Activated naive CD4-positive, alpha-beta T cell treated with anti-CD3 and anti-CD28 coated beads, Interleukin-2, amount 10 ng/mL, durations not matched to agents 7 days and 5 days (primary cell): ENCODE measurements around the gene SSBP3.
"Not testable (repeated sequence)": the region's sequence is repeated elsewhere in the genome, so short reads cannot be mapped to it uniquely, and the experiment has no call there.

ENCODE experiments used
- CTCF ChIA-PET: fragments of 350-600 bp; sonication (Branson Sonifier 250); formaldehyde crosslinking; loops from one replicate; lab custom pipeline; 2021; ENCODE audit warnings: antibody characterized with exemption; lab: Charles Lee
- DNase-seq: peaks from one replicate; pipeline ENCODE4 v3.0.0-alpha.2; 2020
- H3K27ac Mint-ChIP-seq: one replicate; pipeline ENCODE4 v1.8.0; 2021; ENCODE audit warnings: mild to moderate bottlenecking, moderate library complexity, mixed read lengths
- H3K27me3 Mint-ChIP-seq: one replicate; pipeline ENCODE4 v1.8.0; 2021; ENCODE audit warnings: mild to moderate bottlenecking, mixed read lengths
- H3K36me3 Mint-ChIP-seq: one replicate; pipeline ENCODE4 v1.8.0; 2021; ENCODE audit warnings: mixed read lengths
- H3K4me1 Mint-ChIP-seq: one replicate; pipeline ENCODE4 v1.8.0; 2021; ENCODE audit warnings: mixed read lengths
- H3K4me3 Mint-ChIP-seq: one replicate; pipeline ENCODE4 v1.8.0; 2021; ENCODE audit warnings: mild to moderate bottlenecking, moderate library complexity, mixed read lengths
- H3K9me3 Mint-ChIP-seq: one replicate; pipeline ENCODE4 v1.8.0; 2021; ENCODE audit warnings: mixed read lengths

SSBP3 gene

DNA sequence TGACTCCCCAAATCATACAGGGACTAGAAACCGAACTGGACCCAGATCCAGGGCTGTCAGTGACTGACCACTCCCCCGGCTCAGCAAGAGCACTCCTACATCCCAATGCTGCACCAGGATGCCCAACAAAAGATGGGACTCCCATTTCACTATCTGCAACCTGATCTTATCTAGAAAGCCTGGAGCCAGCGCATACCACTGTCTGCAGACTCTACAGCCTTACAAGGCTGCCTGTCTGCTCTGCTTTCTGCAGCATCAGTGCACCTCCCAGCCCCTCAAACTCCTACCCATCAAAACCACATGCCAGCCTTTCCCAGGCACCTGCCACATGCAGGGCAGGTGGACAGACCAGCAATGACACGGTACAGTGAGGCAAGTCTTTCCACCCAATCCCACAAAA, 52.2 kb downstream of the SSBP3 start:
- peaks cover 19% of the 10 kb centered on the region for H3K36me3 Mint-ChIP-seq
- no peak overlapping the region for H3K4me3 Mint-ChIP-seq
- H3K4me1 Mint-ChIP-seq, result peaks cover 72% of the 10 kb centered on the region
- CTCF ChIA-PET, result no interaction called here
- H3K9me3 Mint-ChIP-seq, result no peaks in the 10 kb centered on the region
- no peaks in the 10 kb centered on the region for H3K27me3 Mint-ChIP-seq
- no peak overlapping the region for H3K27ac Mint-ChIP-seq
- DNase-seq, result no peak

DNA sequence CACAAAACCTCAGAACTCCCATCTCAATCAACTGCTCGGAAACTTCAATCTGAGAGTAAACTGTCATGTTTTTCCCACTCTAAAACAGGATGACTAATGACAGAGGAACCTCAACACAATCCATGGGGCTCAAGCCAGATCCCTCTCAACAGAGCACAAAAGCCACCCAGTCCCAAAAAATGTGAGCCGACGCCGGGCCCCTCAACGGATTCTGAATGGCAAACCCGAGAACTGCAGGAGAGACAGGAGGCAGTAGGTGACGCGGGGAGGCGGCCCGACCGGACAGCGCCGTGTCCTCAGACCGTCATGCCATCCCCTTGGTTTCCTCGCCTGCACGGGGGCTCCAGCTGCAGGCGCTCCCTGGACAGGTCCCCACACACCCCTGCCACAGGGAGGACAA, 53.4 kb downstream of the SSBP3 start:
- Mint-ChIP-seq H3K27ac (no peak overlapping the region), H3K36me3 (peaks cover 12% of the 10 kb centered on the region), H3K27me3 (no peaks in the 10 kb centered on the region), H3K9me3 (no peaks in the 10 kb centered on the region), H3K4me3 (no peak overlapping the region), H3K4me1 (peaks cover 73% of the 10 kb centered on the region)
- CTCF ChIA-PET, result interaction anchor here (1.0 kb wide), 1 partner anchor 137 kb away, joined by 3 read pairs; no protein-coding TSS in a partner anchor
- no peak for DNase-seq

DNA sequence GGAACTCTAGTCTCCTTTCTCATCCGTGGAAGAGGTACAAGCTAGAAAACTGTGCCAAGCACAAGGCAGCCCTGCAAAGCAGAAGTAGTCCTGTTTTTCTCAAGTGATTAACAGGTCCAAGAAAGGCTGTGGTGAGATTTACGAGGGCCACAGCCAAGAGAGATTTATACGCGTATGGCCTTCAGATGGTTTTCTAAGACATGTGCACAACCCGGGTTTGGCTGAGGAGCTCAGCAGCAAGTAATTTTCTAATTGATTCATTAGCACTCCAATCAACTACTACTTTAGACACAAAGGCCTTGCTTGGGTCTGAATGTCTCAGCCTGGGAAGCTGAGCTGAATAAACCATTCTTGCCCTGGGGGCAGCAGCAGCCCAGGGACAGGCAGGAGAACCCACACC, 55.8 kb downstream of the SSBP3 start:
- CTCF ChIA-PET, result no interaction called here
- no peaks in the 10 kb centered on the region for H3K27me3 Mint-ChIP-seq
- H3K9me3 Mint-ChIP-seq, result no peaks in the 10 kb centered on the region
- peaks cover 54% of the 10 kb centered on the region for H3K4me1 Mint-ChIP-seq
- DNase-seq, result no peak
- no peak overlapping the region for H3K27ac Mint-ChIP-seq
- peaks cover 10% of the 10 kb centered on the region for H3K36me3 Mint-ChIP-seq
- no peak overlapping the region for H3K4me3 Mint-ChIP-seq

- CTCF ChIA-PET, result no interaction called here
- Mint-ChIP-seq H3K4me1 (peaks cover 39% of the 10 kb centered on the region), H3K27me3 (no peaks in the 10 kb centered on the region), H3K4me3 (no peak overlapping the region), H3K9me3 (no peaks in the 10 kb centered on the region), H3K27ac (no peak overlapping the region), H3K36me3 (peaks cover 14% of the 10 kb centered on the region)
- DNase-seq, result no peak
Observed at GRCh38 chr1:54348700-54349021, 57.5 kb downstream of the SSBP3 start.

DNA sequence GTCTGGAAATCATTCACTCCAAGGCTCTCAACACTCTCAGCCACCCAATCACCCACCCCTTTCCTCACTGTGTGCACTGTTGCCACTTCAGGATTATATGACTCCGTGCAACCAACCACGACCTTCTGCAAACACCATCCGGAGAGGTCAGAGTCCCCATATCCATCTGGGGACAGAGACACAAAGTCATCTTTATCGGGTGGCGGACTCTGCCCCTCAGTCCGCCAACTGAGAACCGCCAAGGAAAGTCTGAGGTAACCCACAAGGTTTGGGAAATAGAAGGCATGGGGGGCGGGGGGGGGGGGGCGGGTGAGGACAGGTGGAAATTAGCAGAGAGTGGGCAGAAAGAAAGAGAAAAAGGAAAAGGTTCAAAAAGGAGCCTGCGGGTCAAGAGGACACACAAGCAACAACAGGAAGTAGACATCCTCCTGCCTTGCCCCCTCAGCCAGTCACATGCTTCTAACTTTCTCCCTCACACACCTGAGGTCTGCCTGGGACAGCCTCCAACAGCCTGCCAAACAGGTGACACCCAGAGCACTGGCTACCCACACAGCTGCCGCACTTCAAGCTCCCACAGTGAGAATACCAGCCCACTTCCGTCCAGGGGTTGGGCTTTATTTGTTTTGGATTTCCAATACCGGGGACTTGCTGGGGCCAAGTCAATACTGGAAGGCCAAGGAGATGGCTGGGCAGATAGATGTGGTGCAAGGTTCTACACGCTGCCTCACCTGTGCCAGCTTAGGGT, 58.1 kb downstream of the SSBP3 start:
- CTCF ChIA-PET, result no interaction called here
- H3K27ac Mint-ChIP-seq, result peak overlapping the region; percentile 12
- peaks cover 35% of the 10 kb centered on the region for H3K4me1 Mint-ChIP-seq

DNA sequence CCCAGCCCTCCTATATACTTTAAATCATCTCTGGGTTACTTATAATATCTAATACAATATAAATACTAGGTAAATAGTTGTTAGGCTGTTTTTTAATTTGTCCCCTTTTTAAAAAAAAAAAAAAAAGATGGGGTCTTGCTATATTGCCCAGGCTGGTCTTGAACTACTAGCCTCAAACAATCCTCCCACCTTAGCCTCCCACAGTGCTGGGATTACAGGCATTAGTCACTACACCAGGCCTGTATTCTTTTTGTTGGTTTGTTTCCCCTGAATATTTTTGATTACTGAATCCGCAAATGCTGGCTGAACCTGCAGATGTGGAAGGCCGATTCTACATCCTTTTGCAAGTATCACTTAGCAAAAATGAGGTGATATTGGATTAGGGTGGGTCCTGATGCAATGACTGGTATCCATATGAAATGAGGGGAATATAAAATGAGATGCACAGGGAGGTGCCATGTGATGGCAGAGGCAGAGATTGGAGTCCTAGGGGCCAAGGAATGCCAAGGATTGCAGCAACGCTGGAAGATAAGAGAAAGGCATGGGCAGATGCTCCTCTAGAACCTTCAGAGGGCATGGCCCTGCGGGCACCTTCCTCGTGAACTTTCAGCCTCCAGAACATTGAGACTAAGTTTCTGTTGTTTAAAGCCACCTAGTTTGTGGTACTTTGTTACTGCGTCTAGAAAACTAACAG, 58.8 kb downstream of the SSBP3 start:
- no peaks in the 10 kb centered on the region for H3K9me3 Mint-ChIP-seq
- H3K36me3 Mint-ChIP-seq, result peaks cover 11% of the 10 kb centered on the region
- H3K4me1 Mint-ChIP-seq, result peaks cover 31% of the 10 kb centered on the region
- H3K27ac Mint-ChIP-seq, result no peak overlapping the region
- H3K4me3 Mint-ChIP-seq, result no peak overlapping the region
- DNase-seq, result no peak
- no peaks in the 10 kb centered on the region for H3K27me3 Mint-ChIP-seq
- CTCF ChIA-PET, result interaction anchor here (0.8 kb wide), 1 partner anchor 9 kb away, joined by 3 read pairs; no protein-coding TSS in a partner anchor

More for the DNA sequence above, 58.1 kb downstream of the SSBP3 start:
- no peaks in the 10 kb centered on the region for H3K27me3 Mint-ChIP-seq
- H3K4me3 Mint-ChIP-seq, result no peak overlapping the region
- peaks cover 14% of the 10 kb centered on the region for H3K36me3 Mint-ChIP-seq
- H3K9me3 Mint-ChIP-seq, result no peaks in the 10 kb centered on the region
- DNase-seq, result no peak

DNA sequence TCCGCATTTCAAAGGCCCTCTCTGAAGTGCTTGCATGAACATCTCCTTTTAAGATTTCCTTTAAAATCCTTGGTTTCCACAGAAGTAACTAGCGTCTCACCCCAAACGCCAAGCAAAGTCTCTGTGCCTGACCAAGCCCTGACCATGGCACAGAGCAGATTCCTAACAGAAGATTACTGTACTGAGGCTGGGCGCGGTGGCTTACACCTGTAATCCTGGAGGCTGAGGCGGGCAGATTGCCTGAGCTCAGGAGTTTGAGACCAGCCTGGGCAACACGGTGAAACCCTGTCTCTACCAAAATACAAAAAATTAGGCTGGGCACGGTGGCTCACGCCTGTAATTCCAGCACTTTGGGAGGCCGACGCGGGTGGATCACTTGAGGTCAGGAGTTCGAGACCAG, 60.6 kb downstream of the SSBP3 start:
- CTCF ChIA-PET, H3K27me3 Mint-ChIP-seq, H3K9me3 Mint-ChIP-seq, DNase-seq, H3K27ac Mint-ChIP-seq, H3K4me3 Mint-ChIP-seq: not testable (repeated sequence)
- Mint-ChIP-seq H3K36me3 (peaks cover 11% of the 10 kb centered on the region), H3K4me1 (peaks cover 31% of the 10 kb centered on the region)

DNA sequence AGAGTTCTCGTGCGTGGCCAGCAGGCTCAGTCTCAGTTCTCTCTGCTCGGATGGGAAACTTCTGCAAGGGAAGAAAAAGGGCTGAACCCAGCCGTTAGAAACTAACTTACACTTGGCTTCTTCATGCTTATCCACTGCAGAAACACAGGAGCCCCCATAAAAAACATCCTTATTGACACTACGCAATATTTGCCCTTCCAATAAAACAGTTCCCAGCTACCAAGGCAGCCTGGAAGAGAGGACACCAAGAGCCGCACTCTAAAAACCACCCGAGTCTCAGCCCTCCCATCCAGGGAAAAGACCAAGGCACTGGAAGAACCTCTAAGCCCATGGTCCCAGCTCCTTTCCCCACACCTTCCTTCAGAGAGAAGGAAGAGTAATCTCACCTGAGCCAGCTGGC, 61.1 kb downstream of the SSBP3 start:
- H3K27me3 Mint-ChIP-seq, result no peaks in the 10 kb centered on the region
- CTCF ChIA-PET, result no interaction called here
- no peak for DNase-seq
- no peak overlapping the region for H3K4me3 Mint-ChIP-seq
- H3K4me1 Mint-ChIP-seq, result peaks cover 27% of the 10 kb centered on the region
- no peak overlapping the region for H3K27ac Mint-ChIP-seq
- peaks cover 12% of the 10 kb centered on the region for H3K36me3 Mint-ChIP-seq
- no peaks in the 10 kb centered on the region for H3K9me3 Mint-ChIP-seq

DNA sequence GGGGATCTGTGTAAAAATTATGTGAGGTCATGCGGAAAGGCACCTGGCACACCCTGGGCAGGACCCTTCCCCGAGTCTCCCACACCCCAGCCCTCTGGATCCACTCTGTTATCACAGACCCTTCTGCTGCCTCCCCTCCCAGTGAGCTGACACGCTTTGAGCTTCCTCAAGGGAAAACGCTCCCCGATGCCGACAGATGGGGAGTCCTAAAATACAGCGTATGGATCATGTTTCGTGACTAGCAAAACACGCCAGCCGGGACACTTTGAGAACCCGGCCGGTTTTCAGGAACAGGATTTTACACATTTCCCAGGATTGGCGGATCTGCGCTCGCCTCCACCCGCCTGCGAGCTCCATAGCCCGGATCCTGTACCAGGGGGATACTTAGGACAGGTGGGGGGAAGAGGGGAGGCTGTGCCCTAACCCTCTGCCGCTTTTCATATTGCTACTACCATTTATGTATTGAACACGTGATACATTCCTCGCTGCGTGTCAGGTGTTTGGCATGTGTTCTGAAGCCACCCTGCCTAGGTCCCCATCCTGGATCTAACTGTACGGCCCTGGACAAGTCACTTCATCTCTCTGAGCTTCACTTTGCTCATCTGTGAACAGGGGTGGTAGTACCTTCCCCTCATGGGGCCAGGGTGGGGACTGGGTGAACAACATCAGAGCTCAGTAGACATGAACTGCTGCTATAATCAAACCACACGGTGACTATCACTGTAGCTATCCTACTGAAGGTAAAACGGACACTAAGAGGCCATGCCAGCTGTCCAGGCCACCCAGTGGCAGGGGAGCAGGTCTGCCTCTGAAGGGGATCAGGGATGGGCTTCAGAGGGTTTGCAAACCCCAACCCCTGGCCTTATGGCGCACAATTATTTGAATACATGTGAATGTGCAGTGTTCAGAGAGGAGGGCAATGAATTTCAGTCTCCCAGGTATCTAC, 63.2 kb downstream of the SSBP3 start:
- H3K4me1 Mint-ChIP-seq, result peaks cover 23% of the 10 kb centered on the region
- H3K36me3 Mint-ChIP-seq, result peaks cover 15% of the 10 kb centered on the region
- no peak overlapping the region for H3K27ac Mint-ChIP-seq
- no peak overlapping the region for H3K4me3 Mint-ChIP-seq
- H3K9me3 Mint-ChIP-seq, result no peaks in the 10 kb centered on the region
- CTCF ChIA-PET, result interaction anchor here (1.2 to 2.0 kb wide), 2 partner anchors 8 to 13 kb away, joined by 4 to 5 read pairs; no protein-coding TSS in a partner anchor
- DNase-seq, result no peak
- H3K27me3 Mint-ChIP-seq, result no peaks in the 10 kb centered on the region

DNA sequence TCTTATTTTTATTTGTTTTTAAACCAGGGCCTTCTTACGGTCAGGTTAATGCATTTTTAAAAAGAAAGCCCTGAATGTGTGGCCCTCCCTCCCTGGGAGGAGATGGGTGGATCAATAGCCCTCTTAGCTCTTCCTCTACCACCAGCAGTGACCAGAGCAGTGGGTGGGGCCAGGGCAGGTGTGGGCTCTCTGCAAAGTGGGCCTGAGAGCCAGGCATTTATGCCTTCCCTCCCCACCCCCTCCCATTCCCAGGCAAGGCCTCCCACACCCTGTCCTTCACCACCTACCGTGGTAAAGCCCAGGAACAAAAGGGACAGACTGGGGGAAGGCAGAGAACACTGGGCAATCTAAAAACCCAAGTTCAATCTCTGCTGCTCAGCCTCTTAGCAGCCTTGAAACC, 63.9 kb downstream of the SSBP3 start:
- DNase-seq, result no peak
- CTCF ChIA-PET, result interaction anchor here (1.2 to 2.0 kb wide), 2 partner anchors 7 to 14 kb away, joined by 4 to 5 read pairs; no protein-coding TSS in a partner anchor
- Mint-ChIP-seq H3K4me3 (no peak overlapping the region), H3K4me1 (peaks cover 19% of the 10 kb centered on the region), H3K27me3 (no peaks in the 10 kb centered on the region), H3K36me3 (peaks cover 14% of the 10 kb centered on the region), H3K9me3 (no peaks in the 10 kb centered on the region), H3K27ac (no peak overlapping the region)

GRCh38 chr1:54341763-54342162, 64.4 kb downstream of the SSBP3 start:
- H3K4me3 Mint-ChIP-seq, result no peak overlapping the region
- H3K27ac Mint-ChIP-seq, result no peak overlapping the region
- H3K9me3 Mint-ChIP-seq, result no peaks in the 10 kb centered on the region
- CTCF ChIA-PET, result no interaction called here
- H3K36me3 Mint-ChIP-seq, result peaks cover 14% of the 10 kb centered on the region
- DNase-seq, result no peak
- no peaks in the 10 kb centered on the region for H3K27me3 Mint-ChIP-seq
- peaks cover 19% of the 10 kb centered on the region for H3K4me1 Mint-ChIP-seq

GRCh38 chr1:54340878-54341277, 65.3 kb downstream of the SSBP3 start:
- Mint-ChIP-seq H3K27me3 (no peaks in the 10 kb centered on the region), H3K4me3 (no peak overlapping the region), H3K9me3 (no peaks in the 10 kb centered on the region), H3K4me1 (peaks cover 19% of the 10 kb centered on the region), H3K36me3 (peaks cover 16% of the 10 kb centered on the region), H3K27ac (no peak overlapping the region)
- CTCF ChIA-PET, result no interaction called here
- DNase-seq, result no peak

DNA sequence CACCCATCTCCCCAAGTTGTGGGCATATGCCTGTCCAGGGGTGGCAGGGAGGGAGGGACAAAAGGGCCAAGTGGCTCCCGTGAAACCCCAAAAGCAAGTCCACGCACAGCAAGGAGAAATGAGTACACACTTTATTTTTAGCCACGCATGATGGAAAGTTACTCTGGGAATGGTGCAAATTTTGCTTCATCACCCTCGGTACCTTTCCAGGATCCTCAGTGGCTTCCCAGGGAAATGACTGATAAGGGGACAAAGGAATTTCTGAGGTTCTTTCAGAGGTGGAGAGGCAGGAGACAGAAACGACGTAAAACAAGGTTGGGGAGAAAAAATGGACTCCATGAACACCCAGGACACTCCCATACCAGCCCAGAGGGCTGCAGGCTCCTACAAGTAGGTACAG, 65.8 kb downstream of the SSBP3 start:
- peaks cover 20% of the 10 kb centered on the region for H3K36me3 Mint-ChIP-seq
- CTCF ChIA-PET, result no interaction called here
- peaks cover 20% of the 10 kb centered on the region for H3K4me1 Mint-ChIP-seq
- DNase-seq, result no peak
- no peak overlapping the region for H3K27ac Mint-ChIP-seq
- no peaks in the 10 kb centered on the region for H3K9me3 Mint-ChIP-seq
- no peak overlapping the region for H3K4me3 Mint-ChIP-seq
- no peaks in the 10 kb centered on the region for H3K27me3 Mint-ChIP-seq

- Mint-ChIP-seq H3K4me3 (no peak overlapping the region), H3K9me3 (no peaks in the 10 kb centered on the region), H3K4me1 (peaks cover 19% of the 10 kb centered on the region), H3K36me3 (peaks cover 18% of the 10 kb centered on the region), H3K27me3 (no peaks in the 10 kb centered on the region), H3K27ac (peak overlapping the region; percentile 14)
- DNase-seq, result no peak
- CTCF ChIA-PET, result no interaction called here
Observed at GRCh38 chr1:54339126-54339525, 67.1 kb downstream of the SSBP3 start.
